Measurements from ENCODE around the gene TTC28.
"Not testable (repeated sequence)": the region's sequence is repeated elsewhere in the genome, so short reads cannot be mapped to it uniquely, and the experiment has no call there.

Gene TTC28

DNA sequence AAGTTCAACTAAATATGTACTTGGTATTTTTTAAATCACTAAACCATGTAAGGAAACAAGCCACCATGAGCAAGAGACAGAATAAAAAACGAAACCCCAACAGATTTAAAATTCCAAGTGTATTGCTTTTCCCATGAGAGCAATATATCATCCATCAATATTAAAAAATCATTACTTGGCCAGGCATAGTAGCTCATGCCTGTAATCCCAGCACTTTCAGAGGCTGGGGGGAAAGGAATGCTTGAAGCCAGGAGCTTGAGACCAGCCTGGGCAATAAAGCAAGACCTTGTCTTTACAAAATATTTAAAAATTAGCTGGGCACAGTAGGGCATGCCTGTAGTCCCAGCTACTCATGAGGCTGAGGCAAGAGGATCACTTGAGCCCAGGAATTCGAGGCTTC lies 190.8 kb downstream of the TTC28 start:
- Histone ChIP-seq H2AFZ (ENCODE audit: low read length, unreplicated experiment) (no peak overlapping the region), H3K36me3 (ENCODE audit: insufficient read depth, low read length) (no peaks in the 10 kb centered on the region), H3K27me3 (ENCODE audit: insufficient read depth, low read length) (no peaks in the 10 kb centered on the region), H3K4me3 (ENCODE audit: low read depth, low read length) (no peak overlapping the region), H3K27ac (ENCODE audit: low read depth, low read length) (no peak overlapping the region), H3K4me1 (ENCODE audit: control insufficient read depth, insufficient read depth, low read length, unreplicated experiment) (no peaks in the 10 kb centered on the region), H3K79me2 (ENCODE audit: control insufficient read depth, insufficient read depth, low read length, unreplicated experiment) (no peaks in the 10 kb centered on the region)

DNA sequence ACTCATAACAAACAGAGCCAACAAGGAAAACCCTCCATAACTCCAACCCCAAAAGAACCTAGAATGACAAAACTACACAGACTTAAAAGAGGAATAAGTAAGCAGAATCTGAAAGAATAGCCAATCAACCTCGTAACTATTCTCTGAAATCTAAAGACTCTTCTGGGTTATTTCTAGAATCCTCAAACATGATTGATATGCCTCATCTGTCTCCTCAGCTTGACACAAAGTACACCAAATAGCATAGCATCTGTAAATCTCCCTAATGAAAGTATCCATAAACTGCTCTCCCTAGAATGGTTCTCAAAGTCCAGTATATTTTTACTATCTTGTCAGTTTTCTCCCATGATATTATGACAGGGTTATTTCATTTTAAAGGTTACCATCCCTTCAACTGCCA lies 195.0 kb downstream of the TTC28 start:
- Histone ChIP-seq H3K27ac (ENCODE audit: low read depth, low read length) (no peak overlapping the region), H3K79me2 (ENCODE audit: control insufficient read depth, insufficient read depth, low read length, unreplicated experiment) (no peaks in the 10 kb centered on the region), H2AFZ (ENCODE audit: low read length, unreplicated experiment) (no peak overlapping the region), H3K4me1 (ENCODE audit: control insufficient read depth, insufficient read depth, low read length, unreplicated experiment) (no peaks in the 10 kb centered on the region), H3K36me3 (ENCODE audit: insufficient read depth, low read length) (no peaks in the 10 kb centered on the region), H3K27me3 (ENCODE audit: insufficient read depth, low read length) (no peaks in the 10 kb centered on the region), H3K4me3 (ENCODE audit: low read depth, low read length) (no peak overlapping the region)

DNA sequence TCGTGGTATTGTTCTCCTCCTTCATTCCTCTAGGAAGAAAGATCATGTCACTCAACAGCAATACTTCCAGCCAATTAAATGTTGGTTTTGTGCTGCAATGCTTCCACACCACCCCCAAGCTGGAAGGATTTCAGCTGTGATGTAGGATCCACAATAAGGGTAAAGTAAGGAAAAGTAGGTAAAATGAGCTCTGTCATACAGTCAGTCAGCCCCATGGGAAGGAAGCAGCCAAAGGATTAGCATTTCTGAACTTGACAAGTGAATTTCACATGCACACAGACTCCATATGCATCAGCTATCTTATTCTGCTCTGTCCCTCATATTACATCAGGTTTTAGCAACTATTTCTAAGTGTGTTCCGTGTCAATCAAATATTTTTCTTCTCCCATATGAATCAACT lies 197.9 kb downstream of the TTC28 start:
- H3K27ac ChIP-seq (ENCODE audit: low read depth, low read length) = no peak overlapping the region
- H3K4me1 ChIP-seq (ENCODE audit: control insufficient read depth, insufficient read depth, low read length, unreplicated experiment) = no peaks in the 10 kb centered on the region
- H2AFZ ChIP-seq (ENCODE audit: low read length, unreplicated experiment) = no peak overlapping the region
- H3K4me3 ChIP-seq (ENCODE audit: low read depth, low read length) = no peak overlapping the region
- no peaks in the 10 kb centered on the region for H3K27me3 ChIP-seq (ENCODE audit: insufficient read depth, low read length)
- H3K36me3 ChIP-seq (ENCODE audit: insufficient read depth, low read length) = no peaks in the 10 kb centered on the region
- no peaks in the 10 kb centered on the region for H3K79me2 ChIP-seq (ENCODE audit: control insufficient read depth, insufficient read depth, low read length, unreplicated experiment)

DNA sequence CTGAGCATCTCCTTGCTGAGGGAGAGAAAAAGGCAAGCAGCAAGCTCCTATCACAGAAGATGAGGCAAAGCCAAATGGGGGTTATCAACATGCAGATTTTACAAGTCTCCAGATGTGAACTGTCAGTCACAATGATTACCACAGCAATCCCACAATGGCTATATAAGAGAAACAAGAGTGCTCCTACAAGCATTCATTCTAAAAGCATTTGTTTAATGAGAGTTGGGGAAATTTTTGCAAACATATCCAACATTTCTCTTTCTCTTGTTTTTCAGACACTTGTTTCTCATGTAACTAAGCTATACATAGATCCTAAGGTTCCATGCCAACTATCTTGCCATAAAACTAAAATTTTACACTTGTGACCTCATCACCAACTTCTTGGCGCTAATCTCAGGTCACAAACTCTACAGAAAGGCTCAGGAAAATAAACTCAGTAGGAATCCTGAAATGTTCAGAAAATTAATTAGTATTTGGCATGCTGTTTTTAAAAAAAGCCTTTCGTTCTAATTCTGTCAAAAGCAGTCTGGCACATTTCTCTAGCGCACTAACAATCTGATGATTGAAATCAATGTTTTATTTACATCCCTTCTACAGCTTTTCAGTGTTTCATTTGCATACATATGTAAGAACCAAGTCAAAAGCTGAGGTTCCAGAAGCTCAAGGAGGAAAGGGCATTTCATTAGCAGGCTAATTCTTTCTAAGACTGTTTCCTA lies 199.5 kb downstream of the TTC28 start:
- H3K36me3 ChIP-seq (ENCODE audit: insufficient read depth, low read length) = no peaks in the 10 kb centered on the region
- no peaks in the 10 kb centered on the region for H3K79me2 ChIP-seq (ENCODE audit: control insufficient read depth, insufficient read depth, low read length, unreplicated experiment)
- H3K4me3 ChIP-seq (ENCODE audit: low read depth, low read length) = no peak overlapping the region
- H3K4me1 ChIP-seq (ENCODE audit: control insufficient read depth, insufficient read depth, low read length, unreplicated experiment) = no peaks in the 10 kb centered on the region
- no peak overlapping the region for H3K27ac ChIP-seq (ENCODE audit: low read depth, low read length)
- no peak overlapping the region for H2AFZ ChIP-seq (ENCODE audit: low read length, unreplicated experiment)
- H3K27me3 ChIP-seq (ENCODE audit: insufficient read depth, low read length) = no peaks in the 10 kb centered on the region

DNA sequence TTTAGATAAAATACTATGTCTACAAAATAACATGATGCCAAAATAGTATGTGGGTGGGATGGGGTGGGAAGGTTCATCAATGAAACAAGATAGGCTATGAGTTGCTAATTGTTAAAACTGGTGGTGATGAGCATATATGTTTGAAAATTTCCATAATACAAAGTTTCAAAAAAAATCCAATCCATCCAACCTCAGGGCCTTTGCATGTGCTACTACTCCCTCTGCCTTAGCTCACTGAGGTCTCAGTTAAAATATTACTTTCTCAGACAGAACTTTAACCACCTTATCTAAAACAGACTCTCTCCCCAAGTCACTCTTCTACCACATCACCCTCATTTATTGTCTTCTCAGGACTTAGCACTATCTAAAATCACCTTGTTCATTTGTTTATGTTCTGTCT lies 201.1 kb downstream of the TTC28 start:
- H3K79me2 ChIP-seq (ENCODE audit: control insufficient read depth, insufficient read depth, low read length, unreplicated experiment) = no peaks in the 10 kb centered on the region
- H3K27me3 ChIP-seq (ENCODE audit: insufficient read depth, low read length) = no peaks in the 10 kb centered on the region
- no peaks in the 10 kb centered on the region for H3K4me1 ChIP-seq (ENCODE audit: control insufficient read depth, insufficient read depth, low read length, unreplicated experiment)
- H3K36me3 ChIP-seq (ENCODE audit: insufficient read depth, low read length) = no peaks in the 10 kb centered on the region
- H2AFZ ChIP-seq (ENCODE audit: low read length, unreplicated experiment) = no peak overlapping the region
- no peak overlapping the region for H3K4me3 ChIP-seq (ENCODE audit: low read depth, low read length)
- H3K27ac ChIP-seq (ENCODE audit: low read depth, low read length) = no peak overlapping the region

DNA sequence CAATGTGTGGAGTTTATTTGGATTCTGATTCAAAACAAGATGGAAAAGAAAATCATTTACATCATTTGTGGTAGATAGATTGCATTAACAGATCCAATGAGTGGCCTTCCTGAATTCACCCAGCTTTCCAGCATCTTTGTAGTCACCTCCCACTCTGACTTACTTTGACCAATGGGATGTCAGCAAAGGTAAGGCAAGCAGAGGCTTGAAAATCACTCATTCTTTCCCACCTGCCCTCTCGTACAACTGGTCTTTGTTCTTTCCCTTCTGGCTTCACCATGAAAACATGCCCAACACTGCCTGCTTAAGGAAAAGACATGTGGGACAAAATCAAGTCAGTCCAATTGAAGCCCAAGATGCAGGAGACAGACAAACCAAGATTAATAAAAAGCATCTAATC lies 202.1 kb downstream of the TTC28 start:
- no peak overlapping the region for H3K4me3 ChIP-seq (ENCODE audit: low read depth, low read length)
- H3K79me2 ChIP-seq (ENCODE audit: control insufficient read depth, insufficient read depth, low read length, unreplicated experiment) = no peaks in the 10 kb centered on the region
- no peak overlapping the region for H3K27ac ChIP-seq (ENCODE audit: low read depth, low read length)
- no peaks in the 10 kb centered on the region for H3K4me1 ChIP-seq (ENCODE audit: control insufficient read depth, insufficient read depth, low read length, unreplicated experiment)
- no peak overlapping the region for H2AFZ ChIP-seq (ENCODE audit: low read length, unreplicated experiment)
- H3K36me3 ChIP-seq (ENCODE audit: insufficient read depth, low read length) = no peaks in the 10 kb centered on the region
- no peaks in the 10 kb centered on the region for H3K27me3 ChIP-seq (ENCODE audit: insufficient read depth, low read length)

DNA sequence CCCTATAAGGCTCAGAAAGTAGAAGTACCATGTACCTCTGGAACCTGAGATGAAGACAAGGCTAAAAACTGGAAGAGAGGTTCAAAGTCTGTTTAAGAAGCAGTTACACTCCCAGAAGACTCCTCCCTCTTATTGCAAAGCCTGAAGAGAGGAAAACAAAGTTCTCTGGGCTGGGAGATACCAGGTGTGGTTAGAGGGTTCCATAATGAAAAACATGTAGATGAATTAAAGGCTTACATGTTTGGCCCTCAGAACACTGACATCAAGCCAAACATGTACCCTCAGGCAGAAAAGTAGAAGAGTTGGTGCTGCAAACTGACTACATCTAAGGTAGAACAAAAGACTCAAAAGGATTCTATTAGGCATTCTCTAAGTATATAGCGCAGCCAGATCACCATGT lies 205.3 kb downstream of the TTC28 start:
- no peaks in the 10 kb centered on the region for H3K4me1 ChIP-seq (ENCODE audit: control insufficient read depth, insufficient read depth, low read length, unreplicated experiment)
- H3K27ac ChIP-seq (ENCODE audit: low read depth, low read length) = no peak overlapping the region
- no peaks in the 10 kb centered on the region for H3K36me3 ChIP-seq (ENCODE audit: insufficient read depth, low read length)
- no peaks in the 10 kb centered on the region for H3K79me2 ChIP-seq (ENCODE audit: control insufficient read depth, insufficient read depth, low read length, unreplicated experiment)
- H2AFZ ChIP-seq (ENCODE audit: low read length, unreplicated experiment) = no peak overlapping the region
- H3K4me3 ChIP-seq (ENCODE audit: low read depth, low read length) = no peak overlapping the region
- no peaks in the 10 kb centered on the region for H3K27me3 ChIP-seq (ENCODE audit: insufficient read depth, low read length)

DNA sequence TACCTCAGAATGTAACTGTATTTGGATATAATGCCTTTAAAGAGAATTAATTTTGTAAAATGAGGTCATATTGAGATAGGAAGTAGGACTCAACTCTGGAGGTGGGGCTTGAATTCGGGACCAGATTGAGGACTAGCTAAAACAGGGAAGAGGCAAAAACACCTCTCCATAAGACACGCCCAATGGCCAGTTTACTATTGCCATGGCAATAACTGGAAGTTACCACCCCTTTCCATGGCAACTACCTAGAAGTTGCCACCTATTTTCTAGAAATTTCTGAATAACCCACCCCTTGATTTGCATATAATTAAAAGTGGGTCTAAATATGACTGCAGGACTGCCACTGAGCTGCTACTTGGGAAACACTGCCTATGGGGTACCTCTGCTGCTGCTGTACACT lies 206.4 kb downstream of the TTC28 start:
- Histone ChIP-seq H3K4me1 (ENCODE audit: control insufficient read depth, insufficient read depth, low read length, unreplicated experiment) (no peaks in the 10 kb centered on the region), H2AFZ (ENCODE audit: low read length, unreplicated experiment) (no peak overlapping the region), H3K79me2 (ENCODE audit: control insufficient read depth, insufficient read depth, low read length, unreplicated experiment) (no peaks in the 10 kb centered on the region), H3K36me3 (ENCODE audit: insufficient read depth, low read length) (no peaks in the 10 kb centered on the region), H3K27me3 (ENCODE audit: insufficient read depth, low read length) (no peaks in the 10 kb centered on the region), H3K4me3 (ENCODE audit: low read depth, low read length) (no peak overlapping the region), H3K27ac (ENCODE audit: low read depth, low read length) (no peak overlapping the region)

DNA sequence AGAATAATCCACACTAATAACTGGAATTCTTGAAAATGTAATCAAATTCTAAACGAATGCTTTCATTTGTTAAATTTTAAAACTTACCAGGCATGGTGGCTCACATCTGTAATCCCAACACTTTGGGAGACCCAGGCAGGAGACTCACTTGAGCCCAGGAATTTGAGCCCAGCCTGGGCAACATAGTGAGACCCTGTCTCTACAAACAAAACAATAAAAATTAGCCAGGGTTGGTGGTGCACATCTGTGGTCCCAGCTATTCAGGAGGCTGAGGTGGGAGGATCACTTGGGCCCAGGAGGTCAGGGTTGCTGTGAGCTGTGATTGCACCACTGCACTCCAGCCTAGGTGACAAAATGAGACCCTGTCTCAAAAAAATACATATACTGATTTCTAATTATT lies 212.6 kb downstream of the TTC28 start:
- H3K79me2 ChIP-seq (ENCODE audit: control insufficient read depth, insufficient read depth, low read length, unreplicated experiment); H3K4me1 ChIP-seq (ENCODE audit: control insufficient read depth, insufficient read depth, low read length, unreplicated experiment); H3K36me3 ChIP-seq (ENCODE audit: insufficient read depth, low read length); H2AFZ ChIP-seq (ENCODE audit: low read length, unreplicated experiment); H3K27ac ChIP-seq (ENCODE audit: low read depth, low read length); H3K27me3 ChIP-seq (ENCODE audit: insufficient read depth, low read length); H3K4me3 ChIP-seq (ENCODE audit: low read depth, low read length): not testable (repeated sequence)

DNA sequence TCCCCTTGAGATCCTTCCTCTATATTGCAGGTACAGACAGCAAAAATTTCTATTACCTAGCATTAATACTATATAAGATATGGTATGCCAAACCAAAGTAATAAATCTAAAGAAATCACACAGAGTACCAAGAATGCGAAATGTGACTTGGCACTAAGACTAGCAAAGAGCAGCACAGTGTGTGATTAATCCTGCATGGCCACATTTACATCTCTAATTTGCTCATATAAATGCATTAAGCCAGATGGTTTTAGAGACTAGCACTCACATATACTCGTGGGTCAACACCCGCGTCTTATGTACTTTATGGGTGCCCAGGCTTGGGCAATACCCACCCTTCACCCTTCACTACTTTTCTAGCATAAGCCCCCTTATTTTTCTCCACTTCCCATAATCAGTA lies 213.2 kb downstream of the TTC28 start:
- Histone ChIP-seq H3K36me3 (ENCODE audit: insufficient read depth, low read length) (no peaks in the 10 kb centered on the region), H3K79me2 (ENCODE audit: control insufficient read depth, insufficient read depth, low read length, unreplicated experiment) (no peaks in the 10 kb centered on the region), H2AFZ (ENCODE audit: low read length, unreplicated experiment) (no peak overlapping the region), H3K4me3 (ENCODE audit: low read depth, low read length) (no peak overlapping the region), H3K27me3 (ENCODE audit: insufficient read depth, low read length) (no peaks in the 10 kb centered on the region), H3K4me1 (ENCODE audit: control insufficient read depth, insufficient read depth, low read length, unreplicated experiment) (no peaks in the 10 kb centered on the region), H3K27ac (ENCODE audit: low read depth, low read length) (no peak overlapping the region)

DNA sequence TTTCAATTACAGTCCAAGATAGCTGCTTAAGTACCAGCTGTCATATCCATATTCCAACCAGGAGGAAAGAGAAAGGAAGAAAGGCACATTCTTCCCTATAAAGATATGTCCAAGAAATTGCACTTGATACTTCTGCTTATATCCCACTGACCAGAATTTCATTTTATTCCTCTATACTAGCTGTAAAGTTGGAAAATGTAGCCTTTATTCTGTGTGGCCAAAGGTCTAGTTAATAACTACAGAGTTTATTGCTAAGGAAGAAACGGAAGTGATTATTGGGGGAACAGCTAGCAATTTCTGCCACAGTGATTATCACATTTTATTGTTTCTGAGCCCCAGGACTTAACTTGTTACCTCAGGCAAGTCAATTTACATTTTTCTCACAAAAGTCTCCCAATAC lies 213.8 kb downstream of the TTC28 start:
- H3K27ac ChIP-seq (ENCODE audit: low read depth, low read length) = no peak overlapping the region
- no peak overlapping the region for H3K4me3 ChIP-seq (ENCODE audit: low read depth, low read length)
- H2AFZ ChIP-seq (ENCODE audit: low read length, unreplicated experiment) = no peak overlapping the region
- no peaks in the 10 kb centered on the region for H3K4me1 ChIP-seq (ENCODE audit: control insufficient read depth, insufficient read depth, low read length, unreplicated experiment)
- no peaks in the 10 kb centered on the region for H3K79me2 ChIP-seq (ENCODE audit: control insufficient read depth, insufficient read depth, low read length, unreplicated experiment)
- no peaks in the 10 kb centered on the region for H3K36me3 ChIP-seq (ENCODE audit: insufficient read depth, low read length)
- H3K27me3 ChIP-seq (ENCODE audit: insufficient read depth, low read length) = no peaks in the 10 kb centered on the region
